Panc1 (cell line): ENCODE measurements around the gene ZFHX3. TPM values are rescaled to one million over a fixed set of nuclear protein-coding genes. Genes with fewer than 3 reads are reported as not detected.

Experiments used
- ATAC-seq: fragments of 200-7000 bp; cut with Tn5 transposase; 2 replicates; pipeline ENCODE4 v1.9.1; 2020; ENCODE audit warnings: mild to moderate bottlenecking, moderate library complexity
- BruUV-seq: library from RNA; stranded (reverse); fragments of 400-500 nt; replicated peaks from 2 replicates; lab custom pipeline; 2021; lab: Mats Ljungman, UMichigan
- CTCF ChIA-PET: fragments of 300-600 bp; sonication (Branson Sonifier 250); formaldehyde crosslinking; loops from one replicate; lab custom pipeline; 2022; ENCODE audit warnings: antibody characterized with exemption; lab: Charles Lee
- POLR2A ChIA-PET: fragments of 300-600 bp; sonication (Branson Sonifier 250); formaldehyde crosslinking; loops from one replicate; lab custom pipeline; 2022; ENCODE audit warnings: antibody characterized with exemption; lab: Charles Lee
- DNase-seq: peaks from one replicate; pipeline ENCODE4 v3.0.0-alpha.2; 2010; ENCODE audit warnings: low read depth, low spot score
- H3K27ac ChIP-seq: 2 replicates; pipeline ENCODE4 v1.5.1; 2011; ENCODE audit warnings: mild to moderate bottlenecking, low read length, inconsistent platforms
- H3K27me3 ChIP-seq: fragments of 200-500 bp; sonication (Bioruptor generic); 2 replicates; pipeline ENCODE4 v1.6.0; 2014; ENCODE audit warnings: low read length, inconsistent platforms; ENCODE audit not compliant: control insufficient read depth, insufficient read depth
- H3K36me3 ChIP-seq: fragments of 200-500 bp; sonication (Bioruptor generic); 2 replicates; pipeline ENCODE4 v1.5.1; 2014; ENCODE audit warnings: inconsistent platforms, mild to moderate bottlenecking, low read length, moderate library complexity; ENCODE audit not compliant: control insufficient read depth, insufficient read depth
- H3K4me1 ChIP-seq: 2 replicates; pipeline ENCODE4 v1.5.1; 2011; ENCODE audit warnings: inconsistent platforms, mild to moderate bottlenecking, low read length, moderate library complexity; ENCODE audit not compliant: control insufficient read depth, insufficient read depth
- H3K4me3 ChIP-seq, 2 experiments: 2 replicates each; pipeline ENCODE4 v1.5.1; 2011 to 2012; ENCODE audit warnings: low read depth in 2 of 2, low read length in 2 of 2, mild to moderate bottlenecking in 2 of 2, inconsistent platforms in 1 of 2, moderate library complexity in 1 of 2
- H3K9me3 ChIP-seq: fragments of 200-500 bp; sonication (Bioruptor generic); 2 replicates; pipeline ENCODE4 v1.5.1; 2014; ENCODE audit warnings: low read depth, mild to moderate bottlenecking, inconsistent platforms, low read length, moderate library complexity; ENCODE audit not compliant: control insufficient read depth, insufficient read depth
- POLR2AphosphoS5 ChIP-seq: IDR thresholded peaks from 2 replicates; pipeline ENCODE4 v1.6.1; 2012; ENCODE audit warnings: mild to moderate bottlenecking, low read depth, low read length, moderate library complexity
- SIN3A ChIP-seq: IDR thresholded peaks from 2 replicates; pipeline ENCODE4 v1.6.1; 2012; ENCODE audit warnings: low read depth, mild to moderate bottlenecking, low read length, moderate library complexity, borderline replicate concordance; ENCODE audit not compliant: insufficient read depth
- TCF7L2 ChIP-seq: IDR thresholded peaks from 2 replicates; pipeline ENCODE4 v1.6.1; 2011; ENCODE audit warnings: mild to moderate bottlenecking, low read depth, low read length, inconsistent platforms
- in situ Hi-C: cut with HindIII; loops from 2 replicates; pipeline ENCODE4 v1.10.0; 2016; ENCODE audit warnings: low sequenced_read_pairs, low pct_unique_long_range_greater_than_20kb
- intact Hi-C: fragments of 100-400 bp; cut with micrococcal nuclease; formaldehyde crosslinking; loops from one replicate; pipeline ENCODE4 v1.10.0; 2022; ENCODE audit not compliant: unreplicated experiment
- total RNA-seq: library from RNA; stranded (reverse); gene quantifications from one replicate; pipeline ENCODE4 v1.2.1, GENCODE V29; 2021; ENCODE audit not compliant: unreplicated experiment
- TF ChIP-seq, protein P1 (sequence below), 2 experiments: IDR thresholded peaks; 2 replicates each; pipeline ENCODE4 v1.6.1; 2011 to 2012; ENCODE audit warnings: low read depth in 2 of 2, control low read depth in 1 of 2, low read length in 1 of 2, mild to moderate bottlenecking in 1 of 2, moderate library complexity in 1 of 2; ENCODE audit not compliant: insufficient read depth in 1 of 2
- TF ChIP-seq, protein P2 (sequence below): fragments of 450-650 bp; IDR thresholded peaks from 2 replicates; pipeline ENCODE4 v1.5.1; 2017; ENCODE audit warnings: mild to moderate bottlenecking

The ZFHX3 gene
- total RNA-seq, 1 experiment from 2014 or later = 7.1 TPM

DNA sequence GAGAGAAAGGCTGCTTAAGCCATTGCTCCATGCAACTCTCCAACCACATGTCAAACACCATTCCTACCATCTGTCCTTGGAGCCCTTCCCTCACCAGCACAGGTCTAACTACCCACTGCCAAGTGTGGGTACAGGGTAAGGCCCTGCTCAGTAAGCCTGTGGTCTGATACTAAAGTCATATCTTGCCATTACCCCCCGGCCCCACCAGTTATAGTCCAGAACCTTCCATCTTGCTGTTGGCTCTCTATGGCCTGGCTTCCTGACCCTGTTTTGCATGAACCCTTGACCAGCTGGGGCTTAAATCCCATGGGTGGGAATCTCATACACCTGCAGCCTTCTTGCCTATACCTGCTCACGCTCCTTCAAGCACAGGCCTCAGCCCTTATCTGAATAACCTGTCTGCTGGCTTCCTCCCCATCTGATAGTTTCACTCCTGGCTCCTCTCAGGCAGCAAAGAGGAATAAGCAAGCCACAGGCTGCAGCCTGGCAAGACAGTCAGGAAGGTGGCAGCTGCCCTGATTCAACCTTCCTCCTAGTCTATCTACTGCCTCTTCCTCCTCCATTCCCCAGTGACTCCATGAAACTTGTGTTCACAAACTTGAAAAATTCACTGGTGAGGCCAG lies 64.1 kb downstream of the ZFHX3 start:
- DNase-seq (no peak), ATAC-seq (no peak)
- H3K9me3 ChIP-seq = no peaks in the 10 kb centered on the region
- TF ChIP-seq SIN3A (no peak), TCF7L2 (no peak), POLR2AphosphoS5 (no peak)
- TF ChIP-seq, protein P1, sequence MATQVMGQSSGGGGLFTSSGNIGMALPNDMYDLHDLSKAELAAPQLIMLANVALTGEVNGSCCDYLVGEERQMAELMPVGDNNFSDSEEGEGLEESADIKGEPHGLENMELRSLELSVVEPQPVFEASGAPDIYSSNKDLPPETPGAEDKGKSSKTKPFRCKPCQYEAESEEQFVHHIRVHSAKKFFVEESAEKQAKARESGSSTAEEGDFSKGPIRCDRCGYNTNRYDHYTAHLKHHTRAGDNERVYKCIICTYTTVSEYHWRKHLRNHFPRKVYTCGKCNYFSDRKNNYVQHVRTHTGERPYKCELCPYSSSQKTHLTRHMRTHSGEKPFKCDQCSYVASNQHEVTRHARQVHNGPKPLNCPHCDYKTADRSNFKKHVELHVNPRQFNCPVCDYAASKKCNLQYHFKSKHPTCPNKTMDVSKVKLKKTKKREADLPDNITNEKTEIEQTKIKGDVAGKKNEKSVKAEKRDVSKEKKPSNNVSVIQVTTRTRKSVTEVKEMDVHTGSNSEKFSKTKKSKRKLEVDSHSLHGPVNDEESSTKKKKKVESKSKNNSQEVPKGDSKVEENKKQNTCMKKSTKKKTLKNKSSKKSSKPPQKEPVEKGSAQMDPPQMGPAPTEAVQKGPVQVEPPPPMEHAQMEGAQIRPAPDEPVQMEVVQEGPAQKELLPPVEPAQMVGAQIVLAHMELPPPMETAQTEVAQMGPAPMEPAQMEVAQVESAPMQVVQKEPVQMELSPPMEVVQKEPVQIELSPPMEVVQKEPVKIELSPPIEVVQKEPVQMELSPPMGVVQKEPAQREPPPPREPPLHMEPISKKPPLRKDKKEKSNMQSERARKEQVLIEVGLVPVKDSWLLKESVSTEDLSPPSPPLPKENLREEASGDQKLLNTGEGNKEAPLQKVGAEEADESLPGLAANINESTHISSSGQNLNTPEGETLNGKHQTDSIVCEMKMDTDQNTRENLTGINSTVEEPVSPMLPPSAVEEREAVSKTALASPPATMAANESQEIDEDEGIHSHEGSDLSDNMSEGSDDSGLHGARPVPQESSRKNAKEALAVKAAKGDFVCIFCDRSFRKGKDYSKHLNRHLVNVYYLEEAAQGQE (IDR thresholded peaks at IDR 0.05; ENCODE audit: insufficient read depth in 1 of 2, low read depth in 2 of 2, low read length in 1 of 2) = no peak
- TF ChIP-seq, protein P2, sequence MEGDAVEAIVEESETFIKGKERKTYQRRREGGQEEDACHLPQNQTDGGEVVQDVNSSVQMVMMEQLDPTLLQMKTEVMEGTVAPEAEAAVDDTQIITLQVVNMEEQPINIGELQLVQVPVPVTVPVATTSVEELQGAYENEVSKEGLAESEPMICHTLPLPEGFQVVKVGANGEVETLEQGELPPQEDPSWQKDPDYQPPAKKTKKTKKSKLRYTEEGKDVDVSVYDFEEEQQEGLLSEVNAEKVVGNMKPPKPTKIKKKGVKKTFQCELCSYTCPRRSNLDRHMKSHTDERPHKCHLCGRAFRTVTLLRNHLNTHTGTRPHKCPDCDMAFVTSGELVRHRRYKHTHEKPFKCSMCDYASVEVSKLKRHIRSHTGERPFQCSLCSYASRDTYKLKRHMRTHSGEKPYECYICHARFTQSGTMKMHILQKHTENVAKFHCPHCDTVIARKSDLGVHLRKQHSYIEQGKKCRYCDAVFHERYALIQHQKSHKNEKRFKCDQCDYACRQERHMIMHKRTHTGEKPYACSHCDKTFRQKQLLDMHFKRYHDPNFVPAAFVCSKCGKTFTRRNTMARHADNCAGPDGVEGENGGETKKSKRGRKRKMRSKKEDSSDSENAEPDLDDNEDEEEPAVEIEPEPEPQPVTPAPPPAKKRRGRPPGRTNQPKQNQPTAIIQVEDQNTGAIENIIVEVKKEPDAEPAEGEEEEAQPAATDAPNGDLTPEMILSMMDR = no peak
- BruUV-seq = no TSS peak
- H3K4me3 ChIP-seq = no peak overlapping the region
- no peaks in the 10 kb centered on the region for H3K4me1 ChIP-seq
- CTCF ChIA-PET = no interaction called here
- POLR2A ChIA-PET = no interaction called here
- H3K27ac ChIP-seq = no peak overlapping the region
- in situ Hi-C loops (no loop called here), intact Hi-C loops (no loop called here)
- H3K27me3 ChIP-seq = no peaks in the 10 kb centered on the region
- H3K36me3 ChIP-seq = no peaks in the 10 kb centered on the region

DNA sequence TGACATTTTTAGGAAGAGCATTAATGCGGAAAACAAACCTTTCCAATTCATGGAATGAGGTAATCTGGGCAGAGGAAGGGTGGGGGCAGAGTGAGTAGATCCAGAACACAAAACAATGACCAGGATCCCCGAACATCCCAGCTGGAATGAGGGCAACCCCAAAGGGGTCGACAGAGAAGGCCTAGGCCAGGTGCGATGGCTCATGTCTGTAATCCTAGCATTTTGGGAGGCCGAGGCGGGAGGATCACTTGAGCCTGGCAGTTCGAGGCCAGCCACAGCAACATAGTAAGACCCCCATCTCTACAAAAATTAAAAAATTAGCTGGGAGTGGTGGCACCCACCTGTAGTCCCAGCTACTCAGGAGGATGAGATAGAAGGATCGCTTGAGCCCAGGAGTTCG lies 64.7 kb downstream of the ZFHX3 start:
- Histone ChIP-seq H3K27ac (no peak overlapping the region), H3K9me3 (no peaks in the 10 kb centered on the region), H3K4me1 (no peaks in the 10 kb centered on the region), H3K4me3 (no peak overlapping the region), H3K36me3 (no peaks in the 10 kb centered on the region), H3K27me3 (no peaks in the 10 kb centered on the region)
- BruUV-seq = no TSS peak
- ChIA-PET CTCF (no interaction called here), POLR2A (no interaction called here)
- TF ChIP-seq, protein P1 (IDR thresholded peaks at IDR 0.05; ENCODE audit: insufficient read depth in 1 of 2, low read depth in 2 of 2, low read length in 1 of 2) = no peak
- no peak for TF ChIP-seq TCF7L2
- no peak for TF ChIP-seq SIN3A
- TF ChIP-seq POLR2AphosphoS5 = no peak
- TF ChIP-seq, protein P2 = no peak
- intact Hi-C loops (no loop called here), in situ Hi-C loops (no loop called here)
- ATAC-seq (no peak), DNase-seq (no peak)
